Measurements from ENCODE around the gene TRIM77.
"Not testable (repeated sequence)": the region's sequence is repeated elsewhere in the genome, so short reads cannot be mapped to it uniquely, and the experiment has no call there.

DNA sequence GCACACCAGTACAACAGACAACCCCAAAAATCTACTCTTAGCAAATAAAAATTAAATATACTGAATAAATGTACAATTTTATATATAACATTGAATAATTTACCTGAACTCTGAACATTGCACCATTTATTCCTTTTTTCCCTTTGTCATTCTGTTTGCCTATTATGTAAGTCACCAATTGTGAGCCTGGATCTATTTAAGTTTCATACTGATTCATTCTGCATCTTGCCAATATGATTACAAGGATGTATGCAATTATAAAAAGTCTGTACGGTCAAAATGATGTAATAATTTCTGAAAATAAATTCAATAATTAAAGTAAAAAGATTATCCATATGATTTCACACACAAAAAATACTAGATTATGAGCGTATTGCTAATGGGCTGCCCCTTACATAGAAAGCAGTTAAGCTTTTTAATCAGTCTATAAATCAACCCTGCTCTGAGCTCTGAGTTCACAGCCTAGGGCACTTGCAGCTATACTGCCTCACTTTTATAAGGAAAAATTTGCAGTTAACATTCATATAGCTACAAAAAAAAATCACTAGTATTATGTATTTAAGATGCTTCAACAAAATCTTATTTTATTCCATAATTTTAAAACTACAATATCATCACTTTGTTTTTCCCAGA lies 14.9 kb downstream of the TRIM77 start:
- TF ChIP-seq, protein P1, sequence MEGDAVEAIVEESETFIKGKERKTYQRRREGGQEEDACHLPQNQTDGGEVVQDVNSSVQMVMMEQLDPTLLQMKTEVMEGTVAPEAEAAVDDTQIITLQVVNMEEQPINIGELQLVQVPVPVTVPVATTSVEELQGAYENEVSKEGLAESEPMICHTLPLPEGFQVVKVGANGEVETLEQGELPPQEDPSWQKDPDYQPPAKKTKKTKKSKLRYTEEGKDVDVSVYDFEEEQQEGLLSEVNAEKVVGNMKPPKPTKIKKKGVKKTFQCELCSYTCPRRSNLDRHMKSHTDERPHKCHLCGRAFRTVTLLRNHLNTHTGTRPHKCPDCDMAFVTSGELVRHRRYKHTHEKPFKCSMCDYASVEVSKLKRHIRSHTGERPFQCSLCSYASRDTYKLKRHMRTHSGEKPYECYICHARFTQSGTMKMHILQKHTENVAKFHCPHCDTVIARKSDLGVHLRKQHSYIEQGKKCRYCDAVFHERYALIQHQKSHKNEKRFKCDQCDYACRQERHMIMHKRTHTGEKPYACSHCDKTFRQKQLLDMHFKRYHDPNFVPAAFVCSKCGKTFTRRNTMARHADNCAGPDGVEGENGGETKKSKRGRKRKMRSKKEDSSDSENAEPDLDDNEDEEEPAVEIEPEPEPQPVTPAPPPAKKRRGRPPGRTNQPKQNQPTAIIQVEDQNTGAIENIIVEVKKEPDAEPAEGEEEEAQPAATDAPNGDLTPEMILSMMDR (conservative IDR thresholded peaks at IDR 0.05; ENCODE audit: low read depth, low read length) = not testable (repeated sequence)
- TF ChIP-seq EZH2 (IDR thresholded peaks at IDR 0.05; ENCODE audit: borderline replicate concordance, low read depth, low read length, poor library complexity, severe bottlenecking) = not testable (repeated sequence)

All from A673 (cell line).